NCI-H2171 treated with DMSO at 0.1 percent for 48 hours (cell line): ENCODE results near the gene ATG7.
"Not testable (repeated sequence)": the region's sequence is repeated elsewhere in the genome, so short reads cannot be mapped to it uniquely, and the experiment has no call there.

Experiments used
- DNase-seq: peaks from one replicate; lab custom pipeline; 2025; lab: John Stamatoyannopoulos, UW

ATG7 gene

DNA sequence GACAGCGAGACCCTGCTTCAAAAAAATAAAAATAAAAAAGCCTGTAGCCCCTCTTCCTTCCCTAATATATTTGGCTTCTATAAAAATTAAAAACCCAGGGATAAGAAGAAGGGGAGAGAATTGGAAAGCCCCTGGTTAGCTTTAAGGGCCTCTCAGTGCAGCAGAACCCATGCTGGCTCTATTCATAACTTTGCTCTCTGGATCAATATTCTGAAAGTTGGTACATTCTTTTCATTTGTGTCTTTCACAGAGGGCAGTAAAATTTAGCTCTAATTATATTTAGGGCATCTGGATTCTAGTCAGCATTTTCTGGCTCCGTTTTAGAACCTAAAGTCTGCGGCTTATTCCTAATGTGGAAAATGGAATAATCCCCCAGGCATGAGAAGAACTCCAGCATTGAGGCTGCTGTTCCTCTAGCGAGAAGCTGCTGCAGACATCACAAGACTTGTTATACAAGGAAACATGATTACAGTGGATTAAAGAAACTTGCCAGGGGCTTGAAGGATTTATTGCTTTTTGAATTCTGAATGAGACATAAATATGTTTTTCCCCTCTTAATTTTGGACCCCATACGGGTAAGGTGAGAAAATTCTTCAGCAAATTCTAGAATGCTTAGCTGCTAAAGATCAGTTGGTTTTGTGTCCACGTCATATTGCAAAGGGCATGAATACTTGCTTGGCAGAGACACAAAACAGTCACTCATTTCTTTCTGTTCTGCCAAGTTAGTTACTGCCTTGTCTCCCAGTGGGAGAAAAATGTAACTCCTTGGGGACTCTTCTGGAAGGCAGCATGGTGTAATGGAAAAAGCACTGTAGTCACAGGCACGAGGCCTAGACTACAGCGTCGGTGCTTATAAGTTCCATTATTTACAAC is 193.8 kb downstream of the ATG7 start:
- DNase-seq, result no peak

DNA sequence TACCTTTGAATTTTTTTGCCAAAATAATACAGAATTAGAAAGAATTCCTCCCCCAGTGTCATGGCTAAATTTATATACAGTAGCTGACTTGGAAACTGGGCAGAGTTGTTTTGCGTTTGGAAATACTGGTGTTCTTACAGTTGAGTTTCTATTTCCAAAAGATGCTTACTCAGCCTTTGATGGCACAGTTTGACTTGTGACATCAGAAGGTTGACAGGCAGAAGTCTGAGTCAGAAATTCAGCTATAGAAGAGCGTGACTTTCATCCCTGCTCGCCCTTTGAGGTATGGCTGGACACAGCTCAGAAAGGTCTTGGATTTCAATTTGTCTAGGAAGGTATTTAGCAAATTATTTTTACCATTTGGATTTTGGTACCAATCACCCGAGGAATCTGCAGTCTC is 195.7 kb downstream of the ATG7 start:
- no peak for DNase-seq

DNA sequence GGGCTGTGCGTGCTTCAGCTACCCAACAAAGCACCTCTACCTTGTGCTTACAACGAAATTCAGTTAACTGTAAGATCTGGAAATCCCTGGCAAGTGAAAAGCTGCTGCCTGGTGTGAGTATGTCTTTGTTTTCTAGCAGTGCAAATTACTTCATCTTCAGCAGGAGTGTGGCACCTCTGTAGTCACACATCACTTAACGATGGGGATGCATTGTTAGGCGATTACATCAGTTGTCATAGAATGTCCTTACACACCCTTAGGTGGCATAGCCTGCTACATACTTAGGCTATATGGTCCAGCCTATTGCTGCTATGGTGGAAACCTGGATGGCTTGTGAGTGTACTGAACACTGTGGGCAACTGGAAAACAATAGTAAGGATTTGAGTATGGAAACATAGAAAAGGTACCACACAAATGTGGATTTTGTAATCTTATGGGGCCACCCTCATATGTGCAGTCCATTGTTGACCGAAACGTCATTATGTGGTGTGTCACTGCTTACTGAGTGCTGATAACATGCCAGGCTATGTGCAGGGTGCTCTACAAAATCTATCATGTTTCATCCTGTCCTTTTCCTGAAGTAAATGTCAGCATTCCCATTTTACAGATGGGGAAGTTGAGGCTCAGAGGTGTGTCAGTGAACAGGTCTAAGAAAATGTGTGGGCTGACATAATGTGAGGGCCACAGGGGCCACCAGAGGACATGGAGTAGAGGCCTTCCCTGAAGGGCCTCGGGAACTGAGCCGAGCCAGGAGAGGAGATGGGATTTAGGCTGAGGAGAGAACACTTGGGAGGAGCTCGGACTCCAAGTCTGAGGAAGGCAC is 198.0 kb downstream of the ATG7 start:
- DNase-seq, result no peak

DNA sequence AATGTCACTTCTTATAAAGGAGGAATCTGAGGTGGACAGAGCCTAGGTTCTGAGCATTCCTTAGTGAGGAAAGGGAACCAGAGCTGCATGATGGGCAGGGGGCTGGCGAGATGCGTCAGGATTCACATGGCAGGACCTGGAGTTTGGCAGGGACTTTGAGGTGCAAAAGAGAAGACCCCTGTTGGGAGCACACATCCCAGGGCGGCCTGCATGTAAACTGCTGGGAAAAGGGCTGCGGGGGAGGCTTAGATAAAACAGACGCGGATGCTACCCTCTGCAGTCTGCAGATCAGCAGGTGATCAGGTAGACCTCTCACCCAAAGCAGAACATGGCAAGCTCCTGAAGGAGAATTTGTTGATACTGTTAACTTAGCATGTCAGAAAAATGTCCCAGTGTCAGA is 203.1 kb downstream of the ATG7 start:
- DNase-seq, result no peak

DNA sequence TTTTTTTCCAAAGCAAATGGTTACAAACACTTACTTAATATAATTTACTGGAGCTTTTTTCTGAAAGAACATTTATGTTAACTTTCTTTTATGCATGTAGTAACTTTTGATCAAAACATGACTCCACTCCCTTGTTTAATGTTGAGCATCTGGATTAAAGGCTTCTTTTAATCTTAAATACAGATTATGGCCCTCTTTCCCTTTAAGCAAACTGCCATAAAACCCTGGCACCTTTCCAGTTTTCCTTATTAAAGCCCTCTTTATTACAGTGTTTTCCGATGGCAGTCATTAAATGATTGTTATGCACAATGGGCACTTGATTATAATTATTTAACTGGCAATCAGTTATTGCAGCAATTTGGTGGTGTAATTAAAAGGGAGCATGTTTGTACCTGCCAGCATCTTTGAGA is 204.5 kb downstream of the ATG7 start:
- DNase-seq, result no peak

DNA sequence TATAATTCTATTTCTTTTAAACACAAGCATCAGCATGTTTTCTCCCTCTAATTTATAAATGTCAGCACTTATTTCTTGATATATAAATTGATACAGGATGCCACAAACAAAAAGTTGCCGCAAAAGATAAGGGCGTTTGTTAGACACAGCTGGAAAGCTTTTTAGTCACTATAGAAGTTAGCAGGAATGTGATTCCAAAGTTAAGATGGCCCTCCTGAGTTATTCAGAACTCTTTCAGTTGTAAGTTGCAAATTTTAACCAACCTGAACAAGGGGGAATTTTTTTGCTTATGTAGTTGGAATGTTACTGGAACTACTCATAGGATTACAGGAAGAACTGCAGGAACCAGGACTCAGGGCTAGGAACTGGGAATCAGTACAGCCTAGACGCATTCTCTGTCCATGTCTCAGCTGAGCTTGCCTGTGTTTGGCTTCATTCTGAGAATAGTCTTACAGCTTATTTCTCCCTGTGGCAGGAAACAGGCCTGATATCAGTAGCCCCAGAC is 205.3 kb downstream of the ATG7 start:
- no peak for DNase-seq

DNA sequence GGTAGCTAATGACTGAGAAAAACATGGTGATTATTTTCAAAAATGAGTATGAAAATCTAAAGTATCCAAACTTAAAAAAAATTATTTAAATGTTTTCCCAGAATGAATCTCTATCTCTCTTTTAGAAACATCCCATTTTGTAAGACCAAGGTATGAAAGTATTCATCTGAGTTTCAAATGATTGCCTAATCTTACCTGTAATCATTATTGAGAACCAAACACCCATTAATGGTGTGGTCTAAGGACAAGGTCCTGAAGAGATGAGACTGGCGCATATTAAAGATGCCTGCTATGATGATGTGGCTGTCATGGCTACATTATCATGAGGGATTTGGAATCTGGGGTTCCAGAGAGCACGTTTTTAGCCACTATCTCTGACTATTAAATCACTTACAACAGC is 206.0 kb downstream of the ATG7 start:
- DNase-seq, result no peak

DNA sequence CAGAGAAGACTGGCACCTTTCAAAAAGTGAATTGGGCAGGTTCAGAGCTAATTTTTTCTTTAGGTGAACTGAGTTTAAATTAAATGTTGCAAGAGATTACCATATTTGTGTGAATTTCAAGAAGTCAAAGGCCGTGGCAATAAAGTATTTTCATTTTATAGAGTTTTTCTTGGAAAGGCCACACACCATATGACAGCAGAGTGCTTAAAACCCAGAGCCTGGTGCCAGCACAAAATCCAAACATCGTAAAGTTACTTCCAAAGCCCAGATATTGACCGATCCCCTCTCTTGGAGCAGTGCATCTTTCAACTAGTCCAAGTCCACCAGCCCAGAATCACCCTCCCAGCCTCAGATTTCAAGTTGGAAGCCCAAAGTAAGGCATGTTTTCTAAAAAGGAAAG is 207.0 kb downstream of the ATG7 start:
- no peak for DNase-seq

DNA sequence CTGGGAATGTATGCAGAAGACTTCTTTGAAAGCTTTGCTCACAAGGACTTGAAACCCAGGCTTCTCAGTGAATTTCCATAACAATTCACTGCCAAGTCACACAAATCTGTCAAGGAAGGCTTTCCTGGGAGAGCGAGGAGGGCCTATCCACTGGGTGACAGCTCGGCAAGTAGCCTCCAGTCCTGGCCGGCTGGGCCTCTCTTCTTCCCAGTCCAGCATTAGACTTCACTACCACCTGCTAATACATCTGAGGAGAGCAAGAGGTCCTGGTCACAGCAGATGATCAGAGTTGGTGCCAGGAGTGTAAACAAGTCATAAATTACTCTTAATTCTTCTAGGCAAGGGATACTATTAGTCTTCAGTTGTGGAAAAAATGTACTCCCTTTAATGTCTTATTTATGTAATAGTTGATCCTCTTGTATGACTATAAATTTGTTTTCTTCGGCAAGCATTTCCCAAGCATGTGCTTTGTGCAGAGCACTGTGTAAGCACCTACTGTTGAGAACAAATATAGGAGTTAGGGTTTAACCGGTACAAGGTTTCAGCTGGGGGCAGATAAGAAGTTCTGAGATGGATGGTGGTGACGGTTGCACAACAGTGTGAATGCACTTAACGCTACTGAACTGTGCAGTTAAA is 208.6 kb downstream of the ATG7 start:
- DNase-seq, result no peak

DNA sequence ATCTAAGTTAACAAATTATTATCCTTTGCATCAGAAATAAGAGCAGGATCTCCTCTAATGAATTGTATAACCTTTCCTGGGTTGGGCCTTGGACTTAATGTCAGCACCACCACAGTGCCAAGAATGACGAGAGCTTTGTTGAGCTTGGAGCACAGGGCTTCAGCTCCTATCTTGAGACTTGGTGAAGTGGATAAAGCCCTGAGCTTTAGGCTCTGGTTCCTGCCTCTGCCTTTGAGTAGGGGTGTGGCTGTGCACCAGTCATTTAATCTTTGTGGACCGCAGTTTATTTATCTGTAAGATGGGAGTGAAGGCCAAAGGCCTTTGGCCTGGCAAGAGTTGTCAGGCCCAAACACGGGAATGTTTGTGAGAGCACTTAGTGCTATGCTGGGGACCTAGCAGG is 209.4 kb downstream of the ATG7 start:
- DNase-seq, result no peak

DNA sequence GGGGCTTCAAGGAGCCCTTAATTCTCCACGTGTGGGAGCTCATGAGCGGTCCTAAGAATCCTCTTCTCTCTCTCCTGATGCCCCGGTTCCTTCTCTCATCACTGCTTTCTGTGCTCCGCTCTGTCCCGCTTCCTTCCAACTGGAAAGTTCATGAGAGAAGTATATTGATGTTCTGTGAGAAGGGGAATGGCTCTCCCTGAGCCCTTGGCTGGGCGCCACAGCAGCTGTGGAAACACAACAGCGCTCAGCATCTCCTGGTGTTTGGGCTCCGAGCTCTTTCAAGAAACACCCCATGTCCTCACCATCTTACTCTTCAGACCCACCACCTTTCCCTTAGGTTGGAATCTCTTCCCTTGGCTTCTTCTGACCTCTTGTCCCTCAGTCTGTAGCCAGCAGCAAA is 209.8 kb downstream of the ATG7 start:
- no peak for DNase-seq

DNA sequence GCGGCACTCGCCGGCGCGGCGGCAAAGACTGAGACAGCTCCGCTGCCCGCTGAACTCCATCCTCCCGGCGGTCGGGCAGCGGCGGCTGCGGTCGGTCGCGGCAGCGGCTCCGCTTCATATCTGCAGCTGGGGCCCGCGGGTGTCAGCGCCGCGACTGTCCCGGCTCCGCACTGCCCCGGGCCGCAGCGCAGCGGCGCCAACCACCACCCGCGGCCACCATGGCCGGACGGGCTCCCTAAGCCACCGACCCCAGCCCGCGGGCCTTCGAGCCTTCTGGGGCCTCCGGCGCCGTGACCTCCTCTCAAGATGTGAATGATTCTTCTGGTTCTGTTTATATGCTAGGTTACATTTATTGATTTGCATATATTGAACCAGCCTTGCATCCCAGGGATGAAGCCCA is 216.2 kb downstream of the ATG7 start:
- not testable (repeated sequence) for DNase-seq

DNA sequence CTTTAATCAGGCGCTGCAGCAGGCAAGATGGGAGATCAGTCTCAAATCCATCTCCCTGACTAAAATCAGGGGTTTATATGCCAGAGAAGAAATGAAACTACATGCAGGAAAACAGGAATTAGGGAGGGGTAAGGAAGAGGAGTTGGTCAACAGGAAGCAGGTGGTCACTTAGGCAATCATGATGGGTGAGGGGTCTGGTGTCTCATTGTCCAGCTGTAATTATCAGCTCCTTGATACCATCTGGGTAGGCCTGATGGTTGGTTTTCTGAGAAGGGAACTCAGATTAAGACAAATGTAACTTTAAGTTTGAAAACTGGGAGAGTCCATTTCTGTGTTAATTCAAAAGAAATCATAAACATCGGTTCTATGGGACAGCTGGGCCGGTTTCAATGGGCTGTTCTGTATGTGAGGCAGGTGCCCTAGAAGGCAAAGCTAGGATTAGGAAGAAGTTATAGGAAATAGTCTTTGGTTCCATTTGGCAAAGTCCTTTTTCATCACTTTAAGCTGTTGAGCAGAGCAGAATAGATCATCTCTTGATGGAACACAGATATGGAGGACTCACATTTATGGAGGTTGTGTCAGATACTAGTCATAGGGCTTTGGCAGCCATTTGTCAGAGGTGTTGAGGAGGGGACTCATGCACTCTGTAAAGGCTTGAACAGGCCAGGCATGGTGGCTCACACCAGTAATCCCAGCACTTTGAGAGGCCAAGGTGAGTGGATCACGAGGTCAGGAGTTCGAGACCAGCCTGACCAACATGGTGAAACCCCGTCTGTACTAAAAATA is 222.1 kb downstream of the ATG7 start:
- DNase-seq, result no peak

DNA sequence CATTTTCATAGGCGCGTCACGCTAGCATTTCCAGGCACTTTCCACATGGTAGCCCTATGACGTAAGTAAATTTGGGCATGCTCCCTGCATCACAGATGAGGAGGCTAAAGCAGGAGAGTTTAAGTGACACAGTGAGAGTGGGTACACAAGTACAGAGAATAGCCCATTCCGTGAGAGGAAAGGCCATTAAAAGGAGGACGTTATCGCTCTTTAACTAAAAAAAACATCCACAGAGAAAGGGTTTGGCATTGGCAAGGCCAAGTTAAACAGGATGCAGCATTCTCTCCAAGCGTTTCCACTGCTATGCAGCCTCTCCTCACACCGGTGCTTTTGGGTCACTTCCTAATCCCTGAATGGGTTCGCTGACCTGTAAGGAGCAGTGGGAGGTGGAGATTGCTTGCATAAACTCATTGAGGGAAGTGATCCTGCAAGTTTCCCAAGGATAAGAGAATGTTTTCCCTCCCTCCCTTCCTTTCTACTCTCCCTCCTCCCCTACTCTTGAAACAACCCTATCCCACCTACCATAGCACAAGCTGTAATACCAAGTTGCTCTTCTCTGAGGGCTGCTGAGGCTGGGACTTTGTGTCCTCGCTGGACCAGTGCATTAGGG is 223.9 kb downstream of the ATG7 start:
- no peak for DNase-seq

DNA sequence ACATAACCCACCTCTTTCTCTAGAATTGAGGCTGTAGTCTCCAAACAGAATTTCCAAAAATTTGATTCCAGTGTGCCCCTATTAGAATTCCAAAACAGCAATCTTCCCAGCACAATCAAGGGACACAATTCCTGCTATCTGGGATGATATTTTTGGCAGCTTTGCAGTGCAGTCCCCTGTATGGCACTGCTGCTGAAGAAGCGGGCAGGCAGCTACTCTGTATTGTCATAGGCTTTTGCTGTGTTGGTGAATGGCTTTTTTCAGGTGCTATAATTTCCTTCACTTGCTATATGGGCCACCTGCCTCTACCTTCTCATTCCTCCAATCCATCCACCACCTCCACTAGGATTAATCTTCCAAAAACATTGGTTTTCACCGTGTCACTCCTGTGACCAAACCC is 226.0 kb downstream of the ATG7 start:
- DNase-seq, result no peak

DNA sequence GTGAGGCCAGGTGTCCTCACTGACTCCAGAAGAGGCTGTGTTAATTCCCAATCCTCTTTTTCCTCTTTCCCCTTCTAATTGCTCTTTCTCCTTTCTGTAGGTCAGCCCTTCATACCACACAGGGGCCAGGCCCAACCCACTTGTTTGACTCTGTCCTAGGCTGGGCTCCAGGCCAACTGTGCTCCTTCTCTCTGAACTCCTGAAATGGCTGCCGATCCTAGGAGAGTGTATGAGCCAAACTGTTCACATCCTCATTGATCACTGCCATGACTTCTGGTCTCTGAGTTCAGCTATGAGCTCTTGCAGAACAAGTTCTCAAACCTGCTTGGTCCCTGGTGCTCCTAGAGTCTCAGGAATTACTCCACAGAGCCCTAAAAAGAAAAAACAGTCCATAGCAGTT is 226.4 kb downstream of the ATG7 start:
- no peak for DNase-seq

DNA sequence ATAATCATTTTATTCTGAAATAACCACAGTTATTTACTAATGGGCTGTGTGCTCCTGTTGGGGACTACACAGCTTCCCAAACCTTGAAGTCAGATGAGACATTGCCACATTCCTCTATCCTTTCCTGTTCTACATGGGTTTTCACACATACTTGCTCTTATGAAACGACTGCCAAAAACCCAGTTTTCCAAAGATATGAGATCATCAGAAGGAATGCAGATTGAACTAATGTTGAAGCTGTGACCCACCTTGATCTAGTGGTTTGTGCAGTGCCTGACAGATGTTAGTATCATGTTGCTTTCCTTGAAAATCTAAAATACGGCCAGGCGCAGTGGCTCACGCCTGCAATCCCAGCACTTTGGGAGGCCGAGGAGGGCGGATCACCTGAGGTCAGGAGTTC is 226.9 kb downstream of the ATG7 start:
- no peak for DNase-seq

DNA sequence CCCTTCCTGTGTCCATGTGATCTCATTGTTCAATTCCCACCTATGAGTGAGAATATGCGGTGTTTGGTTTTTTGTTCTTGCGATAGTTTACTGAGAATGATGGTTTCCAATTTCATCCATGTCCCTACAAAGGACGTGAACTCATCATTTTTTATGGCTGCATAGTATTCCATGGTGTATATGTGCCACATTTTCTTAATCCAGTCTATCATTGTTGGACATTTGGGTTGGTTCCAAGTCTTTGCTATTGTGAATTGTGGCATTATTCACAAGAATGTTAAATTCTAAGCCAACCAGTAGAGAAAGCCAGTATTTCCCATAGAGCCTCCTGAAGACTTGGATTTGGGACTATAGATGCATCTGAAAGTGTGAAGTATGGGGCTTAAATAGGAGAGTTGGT is 230.2 kb downstream of the ATG7 start:
- DNase-seq, result not testable (repeated sequence)

DNA sequence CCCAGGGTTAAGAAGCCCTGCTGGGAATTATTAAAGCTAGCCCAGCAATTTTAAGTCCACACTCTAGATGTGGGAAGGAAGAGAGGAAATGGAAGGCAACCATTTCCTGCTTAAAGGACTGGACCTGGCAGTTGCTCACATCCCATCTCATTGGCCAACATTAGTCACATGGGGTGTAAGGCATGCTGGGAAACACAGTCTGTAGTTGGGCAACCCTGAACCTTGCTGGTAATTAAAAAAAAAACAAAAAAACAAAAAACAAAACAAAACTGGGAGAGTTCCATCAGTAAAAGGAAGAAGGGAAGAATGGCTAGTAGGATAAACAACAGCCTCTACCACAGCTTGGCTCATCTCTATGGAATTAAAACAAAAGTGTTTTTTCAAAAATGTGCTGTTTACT is 235.5 kb downstream of the ATG7 start:
- DNase-seq, result no peak

DNA sequence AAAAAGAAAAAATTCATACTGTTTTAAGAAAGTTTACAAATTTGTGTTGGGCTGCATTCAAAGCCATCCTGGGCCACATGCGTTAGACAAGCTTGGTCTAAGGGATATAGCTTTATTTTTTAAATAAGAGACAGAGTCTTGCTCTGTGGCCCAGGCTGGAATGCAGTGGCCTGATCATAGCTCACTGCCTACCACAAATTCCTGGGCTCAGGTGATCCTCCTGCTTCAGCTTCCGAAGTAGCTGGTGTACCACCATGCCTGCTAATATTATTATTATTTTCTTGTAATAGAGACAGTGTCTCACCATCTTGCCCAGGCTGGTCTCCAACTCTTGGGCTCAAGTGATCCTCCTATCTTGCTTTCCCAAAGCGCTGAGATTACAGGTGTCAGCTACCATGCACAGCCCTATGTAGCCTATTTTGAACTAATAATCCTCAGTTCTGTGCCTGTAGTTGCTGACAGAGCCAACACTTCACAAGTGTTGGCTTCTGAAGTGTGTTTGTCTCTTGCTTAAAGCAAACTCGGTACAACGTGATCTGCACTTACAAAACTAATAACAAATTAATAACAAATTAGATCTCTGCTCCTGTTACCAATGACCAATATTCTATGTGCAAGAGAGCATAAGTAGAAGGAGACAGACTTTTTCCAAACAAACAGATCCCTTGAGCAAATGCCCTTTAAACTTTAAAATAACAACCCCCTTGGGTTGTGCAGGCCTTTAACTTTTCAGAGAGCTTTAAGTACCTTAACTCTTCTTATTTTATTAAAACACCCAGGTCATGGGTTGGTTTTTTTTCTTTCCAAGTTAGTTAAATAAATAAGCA is 236.4 kb downstream of the ATG7 start:
- no peak for DNase-seq
